Activated CD4-positive, alpha-beta T cell treated with anti-CD3 and anti-CD28 coated beads for 24 hours (primary cell): ENCODE measurements around the gene AEBP1.

Experiments
- DNase-seq, 2 donors: peaks; one replicate each; pipeline ENCODE4 v3.0.0-alpha.2; 2020; ENCODE audit warnings: low read depth in 2 of 2

AEBP1 gene

GRCh38 chr7:44104860-44105771 lies 971 bp downstream of the AEBP1 start:
- DNase-seq, result no peak

GRCh38 chr7:44105832-44106231 lies 1.7 kb downstream of the AEBP1 start:
- no peak for DNase-seq

GRCh38 chr7:44106311-44107065 lies 2.3 kb downstream of the AEBP1 start:
- DNase-seq, result no peak

- no peak for DNase-seq
Observed at GRCh38 chr7:44107116-44107960, 3.2 kb downstream of the AEBP1 start.

- DNase-seq, result no peak
Observed at GRCh38 chr7:44107961-44108767, 4.0 kb downstream of the AEBP1 start.

- no peak for DNase-seq
Observed at GRCh38 chr7:44108768-44109750, 4.9 kb downstream of the AEBP1 start.

- DNase-seq, result no peak
Observed at GRCh38 chr7:44109991-44110390, 5.8 kb downstream of the AEBP1 start.

GRCh38 chr7:44110719-44111635 lies 6.8 kb downstream of the AEBP1 start:
- DNase-seq, result no peak

GRCh38 chr7:44111761-44112160 lies 7.6 kb downstream of the AEBP1 start:
- no peak for DNase-seq

GRCh38 chr7:44112231-44112996 lies 8.3 kb downstream of the AEBP1 start:
- no peak for DNase-seq

- DNase-seq, result no peak
Observed at GRCh38 chr7:44112997-44113763, 9.0 kb downstream of the AEBP1 start.

GRCh38 chr7:44113764-44114354 lies 9.7 kb downstream of the AEBP1 start:
- DNase-seq, result no peak

GRCh38 chr7:44114586-44115310 lies 10.6 kb downstream of the AEBP1 start:
- no peak for DNase-seq

GRCh38 chr7:44116087-44116788 lies 12.1 kb downstream of the AEBP1 start:
- DNase-seq, result no peak
